ENCODE data around the gene SPATA4. TPM values are rescaled to one million over a fixed set of nuclear protein-coding genes. Genes with fewer than 3 reads are reported as not detected.

The SPATA4 gene
- total RNA-seq, 1 experiment from 2014 or later: not detected

DNA sequence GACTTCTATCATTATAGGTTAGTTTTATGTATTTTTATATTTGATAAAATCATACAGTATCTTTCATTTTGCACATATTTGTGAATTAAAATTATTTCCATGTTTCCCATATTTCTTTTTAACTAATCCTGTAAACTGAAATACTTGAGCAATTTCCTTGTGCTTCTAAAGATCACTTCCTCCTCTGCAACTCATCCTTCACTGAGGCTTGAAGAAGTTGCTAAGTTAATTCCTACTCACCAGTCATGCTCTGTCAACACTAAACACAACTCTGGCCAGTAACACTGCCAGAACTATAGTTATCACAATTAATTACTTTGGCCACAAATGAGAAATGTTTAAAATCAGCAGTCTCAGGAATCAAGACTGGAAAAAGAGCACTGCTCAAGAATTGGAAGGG lies 6.7 kb downstream of the SPATA4 start:
- no TSS peak for BruUV-seq (replicated peaks)
- intact Hi-C loops (cut with micrococcal nuclease; ENCODE audit: unreplicated experiment) (no loop called here), in situ Hi-C loops (cut with HindIII; ENCODE audit: low pct_unique_long_range_greater_than_20kb, low sequenced_read_pairs) (no loop called here)
- H3K4me1 ChIP-seq (ENCODE audit: control insufficient read depth, insufficient read depth, low read length): no peaks in the 10 kb centered on the region
- H3K4me3 ChIP-seq (ENCODE audit: low read depth in 2 of 2, low read length in 2 of 2): no peak overlapping the region
- ATAC-seq (no peak), DNase-seq (ENCODE audit: low read depth, low spot score) (no peak)
- no peaks in the 10 kb centered on the region for H3K27me3 ChIP-seq (ENCODE audit: control insufficient read depth, insufficient read depth, low read length)
- CTCF ChIA-PET: no interaction called here
- H3K36me3 ChIP-seq (ENCODE audit: control insufficient read depth, insufficient read depth, low read length): no peaks in the 10 kb centered on the region
- H3K27ac ChIP-seq (ENCODE audit: low read length): no peak overlapping the region
- POLR2A ChIA-PET: no interaction called here
- no peaks in the 10 kb centered on the region for H3K9me3 ChIP-seq (ENCODE audit: control insufficient read depth, insufficient read depth, low read depth, low read length)
- TF ChIP-seq POLR2AphosphoS5 (IDR thresholded peaks at IDR 0.05; ENCODE audit: low read depth, low read length): no peak
- no peak for TF ChIP-seq TCF7L2 (IDR thresholded peaks at IDR 0.05; ENCODE audit: low read depth, low read length)
- TF ChIP-seq, protein P1, sequence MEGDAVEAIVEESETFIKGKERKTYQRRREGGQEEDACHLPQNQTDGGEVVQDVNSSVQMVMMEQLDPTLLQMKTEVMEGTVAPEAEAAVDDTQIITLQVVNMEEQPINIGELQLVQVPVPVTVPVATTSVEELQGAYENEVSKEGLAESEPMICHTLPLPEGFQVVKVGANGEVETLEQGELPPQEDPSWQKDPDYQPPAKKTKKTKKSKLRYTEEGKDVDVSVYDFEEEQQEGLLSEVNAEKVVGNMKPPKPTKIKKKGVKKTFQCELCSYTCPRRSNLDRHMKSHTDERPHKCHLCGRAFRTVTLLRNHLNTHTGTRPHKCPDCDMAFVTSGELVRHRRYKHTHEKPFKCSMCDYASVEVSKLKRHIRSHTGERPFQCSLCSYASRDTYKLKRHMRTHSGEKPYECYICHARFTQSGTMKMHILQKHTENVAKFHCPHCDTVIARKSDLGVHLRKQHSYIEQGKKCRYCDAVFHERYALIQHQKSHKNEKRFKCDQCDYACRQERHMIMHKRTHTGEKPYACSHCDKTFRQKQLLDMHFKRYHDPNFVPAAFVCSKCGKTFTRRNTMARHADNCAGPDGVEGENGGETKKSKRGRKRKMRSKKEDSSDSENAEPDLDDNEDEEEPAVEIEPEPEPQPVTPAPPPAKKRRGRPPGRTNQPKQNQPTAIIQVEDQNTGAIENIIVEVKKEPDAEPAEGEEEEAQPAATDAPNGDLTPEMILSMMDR (IDR thresholded peaks at IDR 0.05): no peak
- TF ChIP-seq, protein P2, sequence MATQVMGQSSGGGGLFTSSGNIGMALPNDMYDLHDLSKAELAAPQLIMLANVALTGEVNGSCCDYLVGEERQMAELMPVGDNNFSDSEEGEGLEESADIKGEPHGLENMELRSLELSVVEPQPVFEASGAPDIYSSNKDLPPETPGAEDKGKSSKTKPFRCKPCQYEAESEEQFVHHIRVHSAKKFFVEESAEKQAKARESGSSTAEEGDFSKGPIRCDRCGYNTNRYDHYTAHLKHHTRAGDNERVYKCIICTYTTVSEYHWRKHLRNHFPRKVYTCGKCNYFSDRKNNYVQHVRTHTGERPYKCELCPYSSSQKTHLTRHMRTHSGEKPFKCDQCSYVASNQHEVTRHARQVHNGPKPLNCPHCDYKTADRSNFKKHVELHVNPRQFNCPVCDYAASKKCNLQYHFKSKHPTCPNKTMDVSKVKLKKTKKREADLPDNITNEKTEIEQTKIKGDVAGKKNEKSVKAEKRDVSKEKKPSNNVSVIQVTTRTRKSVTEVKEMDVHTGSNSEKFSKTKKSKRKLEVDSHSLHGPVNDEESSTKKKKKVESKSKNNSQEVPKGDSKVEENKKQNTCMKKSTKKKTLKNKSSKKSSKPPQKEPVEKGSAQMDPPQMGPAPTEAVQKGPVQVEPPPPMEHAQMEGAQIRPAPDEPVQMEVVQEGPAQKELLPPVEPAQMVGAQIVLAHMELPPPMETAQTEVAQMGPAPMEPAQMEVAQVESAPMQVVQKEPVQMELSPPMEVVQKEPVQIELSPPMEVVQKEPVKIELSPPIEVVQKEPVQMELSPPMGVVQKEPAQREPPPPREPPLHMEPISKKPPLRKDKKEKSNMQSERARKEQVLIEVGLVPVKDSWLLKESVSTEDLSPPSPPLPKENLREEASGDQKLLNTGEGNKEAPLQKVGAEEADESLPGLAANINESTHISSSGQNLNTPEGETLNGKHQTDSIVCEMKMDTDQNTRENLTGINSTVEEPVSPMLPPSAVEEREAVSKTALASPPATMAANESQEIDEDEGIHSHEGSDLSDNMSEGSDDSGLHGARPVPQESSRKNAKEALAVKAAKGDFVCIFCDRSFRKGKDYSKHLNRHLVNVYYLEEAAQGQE (IDR thresholded peaks at IDR 0.05; ENCODE audit: insufficient read depth in 1 of 2, low read depth in 2 of 2, low read length in 1 of 2): no peak
- TF ChIP-seq SIN3A (IDR thresholded peaks at IDR 0.05; ENCODE audit: borderline replicate concordance, insufficient read depth, low read depth, low read length): no peak

- BruUV-seq (replicated peaks): no TSS peak
- ChIA-PET POLR2A (no interaction called here), CTCF (no interaction called here)
- H3K27me3 ChIP-seq (ENCODE audit: control insufficient read depth, insufficient read depth, low read length): no peaks in the 10 kb centered on the region
- H3K27ac ChIP-seq (ENCODE audit: low read length): no peak overlapping the region
- no peaks in the 10 kb centered on the region for H3K36me3 ChIP-seq (ENCODE audit: control insufficient read depth, insufficient read depth, low read length)
- DNase-seq (ENCODE audit: low read depth, low spot score): no peak
- H3K4me1 ChIP-seq (ENCODE audit: control insufficient read depth, insufficient read depth, low read length): no peaks in the 10 kb centered on the region
- no peak for TF ChIP-seq SIN3A (IDR thresholded peaks at IDR 0.05; ENCODE audit: borderline replicate concordance, insufficient read depth, low read depth, low read length)
- no peak for TF ChIP-seq POLR2AphosphoS5 (IDR thresholded peaks at IDR 0.05; ENCODE audit: low read depth, low read length)
- no peak for TF ChIP-seq TCF7L2 (IDR thresholded peaks at IDR 0.05; ENCODE audit: low read depth, low read length)
- TF ChIP-seq, protein P1 (IDR thresholded peaks at IDR 0.05): no peak
- TF ChIP-seq, protein P2 (IDR thresholded peaks at IDR 0.05; ENCODE audit: insufficient read depth in 1 of 2, low read depth in 2 of 2, low read length in 1 of 2): no peak
- H3K4me3 ChIP-seq (ENCODE audit: low read depth in 2 of 2, low read length in 2 of 2): no peak overlapping the region
- ATAC-seq: no peak
- intact Hi-C loops (cut with micrococcal nuclease; ENCODE audit: unreplicated experiment) (no loop called here), in situ Hi-C loops (cut with HindIII; ENCODE audit: low pct_unique_long_range_greater_than_20kb, low sequenced_read_pairs) (no loop called here)
- H3K9me3 ChIP-seq (ENCODE audit: control insufficient read depth, insufficient read depth, low read depth, low read length): no peaks in the 10 kb centered on the region
Measured at GRCh38 chr4:176187624-176188023, 7.8 kb downstream of the SPATA4 start.
